IMR-90 (cell line): ENCODE measurements around the gene GDPD1. TPM values are rescaled to one million over a fixed set of nuclear protein-coding genes. Genes with fewer than 3 reads are reported as not detected.

ENCODE experiments used
- ATAC-seq: fragments of 200-7000 bp; cut with Tn5 transposase; 2 replicates; pipeline ENCODE4 v1.9.1; 2020; ENCODE audit warnings: low read depth, mild to moderate bottlenecking, moderate library complexity
- BruUV-seq: library from RNA; stranded (reverse); fragments of 400-500 nt; replicated peaks from 2 replicates; lab custom pipeline; 2021; lab: Mats Ljungman, UMichigan
- CTCF ChIA-PET: fragments of 300-600 bp; formaldehyde crosslinking; extraction: SDS; loops from one replicate; lab custom pipeline; 2021; ENCODE audit warnings: antibody characterized with exemption; lab: Yijun Ruan, JAX
- POLR2A ChIA-PET: fragments of 300-600 bp; sonication (Branson Sonifier 250); formaldehyde crosslinking; loops from one replicate; lab custom pipeline; 2022; ENCODE audit warnings: antibody characterized with exemption; ENCODE audit not compliant: unreplicated experiment; lab: Charles Lee
- DNase-seq: peaks from one replicate; pipeline ENCODE4 v3.0.0; 2013
- H2AFZ ChIP-seq: replicated peaks from 2 replicates; pipeline ENCODE3; 2013; ENCODE audit warnings: low read length, mild to moderate bottlenecking; ENCODE audit not compliant: poor library complexity
- H2AK5ac ChIP-seq: 2 replicates; pipeline ENCODE4 v1.6.1; 2013; ENCODE audit warnings: low read depth, low read length, inconsistent platforms
- H2AK9ac ChIP-seq: replicated peaks from 2 replicates; pipeline ENCODE3; 2013; ENCODE audit warnings: mild to moderate bottlenecking, low read depth, low read length, moderate library complexity; ENCODE audit not compliant: poor library complexity
- H2BK120ac ChIP-seq: 2 replicates; pipeline ENCODE4 v1.6.1; 2013; ENCODE audit warnings: low read depth, low read length, inconsistent platforms
- H2BK15ac ChIP-seq: 3 replicates; pipeline ENCODE4 v1.6.1; 2013; ENCODE audit warnings: low read depth, low read length, inconsistent platforms
- H2BK20ac ChIP-seq: 2 replicates; pipeline ENCODE4 v1.6.1; 2013; ENCODE audit warnings: low read depth, mild to moderate bottlenecking, inconsistent platforms, low read length, moderate library complexity
- H2BK5ac ChIP-seq: 2 replicates; pipeline ENCODE4 v1.6.1; 2013; ENCODE audit warnings: mild to moderate bottlenecking, low read depth, low read length, inconsistent platforms; ENCODE audit not compliant: poor library complexity, severe bottlenecking
- H3K14ac ChIP-seq: replicated peaks from 2 replicates; pipeline ENCODE4 v1.6.1; 2013; ENCODE audit warnings: low read depth, low read length, inconsistent platforms
- H3K18ac ChIP-seq: 2 replicates; pipeline ENCODE4 v1.6.1; 2013; ENCODE audit warnings: low read depth, low read length, control low read depth
- H3K23ac ChIP-seq: 2 replicates; pipeline ENCODE4 v1.6.1; 2013; ENCODE audit warnings: low read depth, low read length, inconsistent platforms
- H3K27ac ChIP-seq: 2 replicates; pipeline ENCODE4 v1.5.1; 2013; ENCODE audit warnings: mild to moderate bottlenecking, control low read depth, low read length; ENCODE audit not compliant: insufficient read depth
- H3K27me3 ChIP-seq: 2 replicates; pipeline ENCODE4 v1.6.1; 2013; ENCODE audit warnings: low read length; ENCODE audit not compliant: control insufficient read depth, insufficient read depth
- H3K36me3 ChIP-seq: 2 replicates; pipeline ENCODE4 v1.6.1; 2013; ENCODE audit warnings: low read length, mixed read lengths; ENCODE audit not compliant: control insufficient read depth, insufficient read depth
- H3K4ac ChIP-seq: 2 replicates; pipeline ENCODE4 v1.6.1; 2013; ENCODE audit warnings: low read depth, low read length, inconsistent platforms
- H3K4me1 ChIP-seq: 2 replicates; pipeline ENCODE4 v1.6.1; 2013; ENCODE audit warnings: low read length, mixed read lengths; ENCODE audit not compliant: control insufficient read depth, insufficient read depth
- H3K4me2 ChIP-seq: 2 replicates; pipeline ENCODE4 v1.6.1; 2013; ENCODE audit warnings: low read depth, mild to moderate bottlenecking, control low read depth, low read length, moderate library complexity
- H3K4me3 ChIP-seq: 2 replicates; pipeline ENCODE4 v1.5.1; 2013; ENCODE audit warnings: low read depth, mild to moderate bottlenecking, control low read depth, low read length, moderate library complexity; ENCODE audit not compliant: insufficient read depth
- H3K56ac ChIP-seq: 2 replicates; pipeline ENCODE4 v1.6.1; 2013; ENCODE audit warnings: low read length, inconsistent platforms; ENCODE audit not compliant: insufficient read depth; ENCODE audit errors: extremely low read depth
- H3K79me1 ChIP-seq, 2 experiments: 2 replicates each; pipeline ENCODE4 v1.6.1; 2013; ENCODE audit warnings: low read length in 2 of 2, inconsistent platforms in 1 of 2, low read depth in 1 of 2
- H3K9ac ChIP-seq: 2 replicates; pipeline ENCODE4 v1.6.1; 2013; ENCODE audit warnings: low read depth, low read length, control low read depth
- H3K9me1 ChIP-seq: 2 replicates; pipeline ENCODE4 v1.6.1; 2013; ENCODE audit warnings: low read length, inconsistent platforms; ENCODE audit not compliant: insufficient read depth
- H3K9me3 ChIP-seq: 2 replicates; pipeline ENCODE4 v1.6.1; 2013; ENCODE audit warnings: low read length; ENCODE audit not compliant: control insufficient read depth, insufficient read depth
- H4K20me1 ChIP-seq: 2 replicates; pipeline ENCODE4 v1.6.1; 2013; ENCODE audit warnings: low read length, inconsistent platforms; ENCODE audit not compliant: insufficient read depth
- H4K5ac ChIP-seq: 2 replicates; pipeline ENCODE4 v1.6.1; 2013; ENCODE audit warnings: mild to moderate bottlenecking, low read depth, low read length, control low read depth
- H4K8ac ChIP-seq, 2 experiments: 2 replicates each; pipeline ENCODE4 v1.6.1; 2013; ENCODE audit warnings: low read depth in 2 of 2, low read length in 2 of 2, control low read depth in 1 of 2, inconsistent platforms in 1 of 2
- H4K91ac ChIP-seq: 2 replicates; pipeline ENCODE4 v1.6.1; 2013; ENCODE audit warnings: low read depth, low read length, inconsistent platforms; ENCODE audit not compliant: insufficient read depth
- FOS ChIP-seq: fragments of 150-350 bp; IDR thresholded peaks from 2 replicates; pipeline ENCODE4 v1.6.1; 2016; ENCODE audit warnings: low read depth, low read length
- RFX5 ChIP-seq: IDR thresholded peaks from 2 replicates; pipeline ENCODE4 v1.8.0; 2012; ENCODE audit warnings: low read depth, mild to moderate bottlenecking, low read length, moderate library complexity
- WGBS, 2 experiments: methylation state at CpG; one replicate each; pipeline versions ENCODE4 v1.1.5 to v1.1.7; 2013; ENCODE audit warnings: missing lambda C conversion rate in 2 of 2; ENCODE audit not compliant: insufficient read length in 1 of 2; ENCODE audit errors: extremely low coverage in 2 of 2; 5-methylcytosine and 5-hydroxymethylcytosine counted together
- dilution Hi-C: fragments of 300-500 bp; cut with HindIII; formaldehyde crosslinking; loops from one replicate; pipeline ENCODE4 v1.14.3; 2018; ENCODE audit warnings: low sequenced_read_pairs; ENCODE audit not compliant: unreplicated experiment
- in situ Hi-C: fragments of 300-500 bp; cut with MboI; formaldehyde crosslinking; loops from 3 replicates; pipeline ENCODE4 v1.14.3; 2019; ENCODE audit warnings: low sequenced_read_pairs, inconsistent platforms, mixed read lengths
- intact Hi-C: fragments of 100-400 bp; cut with micrococcal nuclease; formaldehyde crosslinking; loops from 2 replicates; pipeline ENCODE4 v1.10.0; 2022
- polyA plus RNA-seq, 3 experiments: library from polyadenylated mRNA; depleted of rRNA; stranded (reverse); fragments of >200 nt; gene quantifications; 2 replicates each; pipeline ENCODE4 v1.2.3, GENCODE V29; 2012; ENCODE audit warnings: low replicate concordance in 1 of 3
- total RNA-seq: library from RNA; depleted of rRNA; stranded (reverse); fragments of >200 nt; gene quantifications from 2 replicates; pipeline ENCODE4 v1.2.3, GENCODE V29; 2012
- TF ChIP-seq, protein P1 (sequence below): fragments of 150-350 bp; IDR thresholded peaks from 2 replicates; pipeline ENCODE4 v1.6.1; 2016; ENCODE audit warnings: low read depth, mild to moderate bottlenecking, low read length, moderate library complexity, borderline replicate concordance

GDPD1 gene
- total and polyA plus RNA-seq, 2 of the 4 experiments (the other 2 are of a cell fraction) = 0.72 to 0.84 TPM

DNA sequence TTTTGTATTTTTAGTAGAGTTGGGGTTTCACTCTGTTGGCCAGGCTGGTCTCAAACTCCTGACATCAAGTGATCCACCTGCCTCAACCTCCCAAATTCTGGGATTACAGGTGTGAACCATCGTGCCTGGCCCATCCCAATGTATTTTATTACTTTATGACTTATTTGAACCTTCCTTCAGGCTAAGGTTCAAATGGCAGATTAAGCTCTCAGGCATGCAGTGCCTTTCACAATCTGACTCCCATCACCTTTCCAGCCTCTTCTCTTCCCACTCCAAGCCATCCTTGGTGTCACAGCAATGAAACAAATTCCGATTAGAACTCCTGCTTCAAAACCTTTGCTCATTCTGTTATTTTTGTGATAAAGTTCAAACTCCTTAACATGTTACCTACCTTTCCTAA, 84.5 kb downstream of the GDPD1 start:
- ATAC-seq (no peak), DNase-seq (no peak)
- Histone ChIP-seq H3K4me3 (no peak overlapping the region), H4K91ac (no peak overlapping the region), H2AK9ac (no peak overlapping the region), H3K9me1 (no peaks in the 10 kb centered on the region), H3K27ac (no peak overlapping the region), H3K4ac (no peak overlapping the region), H4K8ac (no peak overlapping the region), H2BK20ac (no peak overlapping the region), H4K5ac (no peak overlapping the region), H2BK120ac (no peak overlapping the region), H3K18ac (no peak overlapping the region), H3K23ac (no peak overlapping the region), H3K27me3 (no peaks in the 10 kb centered on the region), H2BK15ac (no peak overlapping the region), H3K56ac (no peak overlapping the region), H3K14ac (no peak overlapping the region), H3K4me1 (no peaks in the 10 kb centered on the region), H3K9me3 (no peaks in the 10 kb centered on the region), H3K9ac (no peak overlapping the region), H2AFZ (no peak overlapping the region), H2BK5ac (no peak overlapping the region), H3K4me2 (no peak overlapping the region), H3K36me3 (no peaks in the 10 kb centered on the region), H2AK5ac (no peak overlapping the region), H3K79me1 (no peaks in the 10 kb centered on the region), H4K20me1 (no peaks in the 10 kb centered on the region)
- dilution Hi-C loops = no loop called here
- ChIA-PET CTCF (interaction anchor here (0.6 kb wide), 1 partner anchor 209 kb away, joined by 3 read pairs; no protein-coding TSS in a partner anchor), POLR2A (no interaction called here)
- no peak for TF ChIP-seq RFX5
- TF ChIP-seq, protein P1, sequence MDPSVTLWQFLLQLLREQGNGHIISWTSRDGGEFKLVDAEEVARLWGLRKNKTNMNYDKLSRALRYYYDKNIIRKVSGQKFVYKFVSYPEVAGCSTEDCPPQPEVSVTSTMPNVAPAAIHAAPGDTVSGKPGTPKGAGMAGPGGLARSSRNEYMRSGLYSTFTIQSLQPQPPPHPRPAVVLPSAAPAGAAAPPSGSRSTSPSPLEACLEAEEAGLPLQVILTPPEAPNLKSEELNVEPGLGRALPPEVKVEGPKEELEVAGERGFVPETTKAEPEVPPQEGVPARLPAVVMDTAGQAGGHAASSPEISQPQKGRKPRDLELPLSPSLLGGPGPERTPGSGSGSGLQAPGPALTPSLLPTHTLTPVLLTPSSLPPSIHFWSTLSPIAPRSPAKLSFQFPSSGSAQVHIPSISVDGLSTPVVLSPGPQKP = no peak
- TF ChIP-seq FOS = no peak
- intact Hi-C loops = no loop called here
- in situ Hi-C loops = no loop called here
- BruUV-seq = no TSS peak
- no CpG with 5 or more reads among the region's 2 CpGs for WGBS, 2 experiments
